Measurements from ENCODE around the gene USP6NL.

The USP6NL gene

DNA sequence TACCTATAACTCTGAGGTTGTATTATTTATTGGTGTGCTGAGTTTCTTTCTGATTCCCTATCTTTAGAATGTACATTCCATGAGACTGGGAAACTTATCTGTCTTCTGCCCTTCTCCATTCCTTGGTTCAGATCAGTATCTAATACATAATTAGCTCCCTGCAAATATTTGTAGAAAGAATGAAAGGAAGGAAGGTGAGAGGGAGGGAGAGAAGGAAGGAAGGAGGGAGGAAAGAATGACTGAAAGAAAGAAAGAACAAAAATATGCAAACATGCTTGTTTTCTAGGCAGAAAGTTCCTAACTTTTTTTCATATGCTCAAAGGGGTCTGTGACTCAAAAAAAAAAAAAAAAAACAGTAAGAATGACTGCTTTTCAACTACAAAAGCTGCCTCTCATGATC, 3.9 kb upstream of the USP6NL start:
- no peak for DNase-seq

- no peak for DNase-seq
These were observed 861 bp upstream of the USP6NL start for GRCh38 chr10:11612021-11613001.

GRCh38 chr10:11610826-11611247, 613 bp downstream of the USP6NL start:
- DNase-seq: no peak

DNA sequence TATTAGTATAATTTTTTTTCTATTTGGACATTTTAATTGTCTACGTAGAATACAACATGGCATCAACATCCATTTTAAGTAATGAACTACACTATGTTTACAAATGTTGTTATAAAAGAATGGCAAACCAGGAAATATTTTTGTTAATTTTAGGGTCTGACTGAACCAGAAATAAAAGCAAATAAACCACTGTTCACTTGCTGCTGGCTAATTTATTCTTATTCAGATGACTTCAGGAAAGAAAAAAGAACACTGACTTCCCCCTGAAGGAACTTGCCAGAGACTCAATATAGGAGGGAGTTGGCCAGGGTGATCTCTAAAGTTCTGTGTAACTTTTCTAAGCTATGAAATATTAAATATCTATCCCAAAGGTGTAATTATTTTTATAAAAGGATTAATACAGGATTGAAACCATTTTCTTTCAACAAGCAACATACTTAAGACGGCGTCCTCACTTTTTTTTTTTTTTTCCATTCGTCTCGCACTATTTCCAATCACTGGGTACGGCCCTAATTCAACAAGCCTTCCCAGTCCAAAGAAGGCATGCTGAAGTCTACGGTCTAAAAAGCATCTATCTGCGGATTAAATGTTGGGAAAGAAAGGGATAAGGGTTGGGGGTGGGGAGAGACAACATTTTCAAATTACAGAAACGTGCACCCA, 1.2 kb downstream of the USP6NL start:
- DNase-seq: no peak

GRCh38 chr10:11609492-11610093, 1.9 kb downstream of the USP6NL start:
- no peak for DNase-seq

GRCh38 chr10:11609052-11609451, 2.4 kb downstream of the USP6NL start:
- no peak for DNase-seq

DNA sequence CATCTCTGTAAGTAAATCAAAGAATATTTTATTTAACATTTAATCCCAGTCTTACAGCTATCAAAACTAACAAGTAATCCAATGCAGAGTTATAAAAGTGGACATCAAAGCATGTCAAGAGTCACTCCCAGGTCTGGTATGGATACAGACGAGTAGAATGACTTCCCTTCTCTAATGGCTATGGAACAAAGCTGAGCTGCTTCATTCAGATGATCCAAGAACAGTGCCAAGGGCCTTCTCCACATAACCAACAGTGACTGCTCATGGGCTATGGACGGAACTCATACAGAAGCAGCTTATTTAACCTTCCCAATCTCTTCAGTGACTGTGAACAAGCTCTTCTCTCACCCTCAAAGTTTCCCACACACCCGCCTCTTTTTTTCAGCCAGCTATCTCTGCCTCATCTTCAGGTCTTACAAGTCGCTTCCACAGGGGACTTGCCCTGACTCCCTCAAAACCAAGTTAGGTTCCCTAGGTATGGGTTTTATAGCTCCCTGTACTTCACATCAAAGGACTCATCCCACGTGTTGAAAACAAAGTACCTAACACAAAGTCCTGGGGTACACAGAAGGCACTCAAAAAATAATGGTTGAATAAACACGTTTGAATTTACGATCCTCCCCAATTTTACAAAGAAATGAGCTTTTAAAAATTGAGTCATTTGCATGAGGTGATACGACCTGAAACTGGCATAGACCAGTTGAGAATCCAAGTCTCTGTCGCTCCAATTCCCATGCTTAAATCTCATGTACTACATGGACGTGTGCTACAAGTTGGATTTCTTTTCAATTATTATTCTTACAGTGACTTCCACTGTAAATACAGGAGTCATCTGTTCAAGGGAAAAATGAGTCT, 3.1 kb downstream of the USP6NL start:
- DNase-seq: no peak

DNA sequence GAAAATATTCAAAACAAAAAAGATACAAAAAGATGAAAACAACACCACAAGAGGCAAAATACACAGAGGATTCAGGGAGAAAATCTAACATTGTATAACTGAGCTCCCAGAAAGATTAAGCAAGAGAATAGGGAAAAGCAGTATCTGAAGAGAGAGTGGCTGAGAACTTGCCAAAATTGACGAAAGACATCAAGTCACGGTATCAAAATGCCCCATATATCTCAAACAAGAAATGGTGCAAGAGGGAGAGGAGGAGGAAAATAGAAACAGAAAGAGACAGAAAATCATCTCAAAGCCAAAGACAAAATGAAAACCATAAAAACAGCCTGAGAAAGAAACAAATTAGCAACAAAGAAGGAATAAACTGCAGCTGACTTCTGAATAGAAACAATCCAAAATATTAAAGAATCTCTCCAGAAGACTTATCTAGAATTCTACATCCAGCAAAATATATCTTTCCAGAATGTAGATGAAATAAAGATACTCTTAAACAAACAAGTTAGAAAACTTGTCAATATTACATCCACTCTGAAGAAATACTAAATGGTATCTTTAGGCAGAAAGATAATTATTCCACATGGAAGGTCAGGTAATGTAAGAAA, 5.5 kb downstream of the USP6NL start:
- no peak for DNase-seq

DNA sequence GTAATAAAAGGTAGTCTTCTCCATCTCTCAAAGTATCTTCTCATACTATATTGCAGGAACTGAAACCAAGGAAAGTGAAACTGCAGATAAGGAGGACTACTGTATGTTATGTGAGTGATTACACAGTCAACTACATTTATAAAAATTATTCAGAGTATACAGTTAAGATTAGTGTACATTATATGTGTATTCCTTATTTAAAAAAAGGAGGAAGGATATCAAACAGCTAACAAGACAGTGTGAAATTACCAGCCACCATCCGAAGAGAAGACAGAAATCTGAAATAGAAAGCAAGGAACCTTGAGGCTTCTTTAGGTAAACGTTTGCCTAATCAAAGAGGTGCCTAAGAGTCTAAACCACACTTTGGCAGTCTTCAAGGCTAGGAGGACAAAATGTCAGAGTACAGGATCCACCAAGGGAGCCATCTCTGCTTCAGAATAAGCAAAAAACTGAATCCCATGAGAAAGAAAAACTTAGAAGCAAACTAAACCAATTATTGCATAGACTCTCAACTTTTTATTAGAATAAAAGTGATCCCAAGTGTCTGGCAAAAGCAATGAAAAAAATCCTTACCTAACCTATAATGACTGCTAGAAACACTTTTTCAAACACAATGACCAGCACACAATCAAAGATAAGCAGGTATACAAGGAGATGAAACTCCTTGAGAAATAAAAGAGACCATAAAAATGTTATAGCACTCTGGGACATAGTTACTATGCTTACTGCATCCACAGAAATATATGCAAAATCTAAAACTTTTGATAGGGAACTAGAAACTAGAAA, 6.4 kb downstream of the USP6NL start:
- no peak for DNase-seq

DNA sequence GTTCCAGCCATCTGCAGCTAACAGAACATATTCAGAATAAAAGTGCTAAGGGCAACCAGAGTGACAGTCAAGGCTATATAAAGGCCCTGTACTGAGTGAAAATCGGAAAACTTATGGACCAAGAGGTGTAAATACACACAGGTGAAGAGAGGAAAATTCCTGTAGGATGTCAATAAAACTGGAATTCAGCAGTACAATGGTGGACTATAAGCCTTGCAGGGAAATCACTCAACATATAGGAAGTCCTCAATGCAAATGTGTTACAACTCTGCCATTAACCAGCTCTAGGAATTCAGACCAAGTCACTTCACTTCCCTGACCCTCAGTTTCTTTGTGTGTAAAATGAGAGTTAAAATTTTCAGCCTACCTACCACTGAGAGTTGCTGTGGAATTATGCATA, 7.7 kb downstream of the USP6NL start:
- DNase-seq: no peak

GRCh38 chr10:11602919-11603523, 8.4 kb downstream of the USP6NL start:
- no peak for DNase-seq

- DNase-seq: no peak
These were observed 9.1 kb downstream of the USP6NL start for GRCh38 chr10:11602358-11602757.

GRCh38 chr10:11601670-11602069, 9.8 kb downstream of the USP6NL start:
- no peak for DNase-seq

DNA sequence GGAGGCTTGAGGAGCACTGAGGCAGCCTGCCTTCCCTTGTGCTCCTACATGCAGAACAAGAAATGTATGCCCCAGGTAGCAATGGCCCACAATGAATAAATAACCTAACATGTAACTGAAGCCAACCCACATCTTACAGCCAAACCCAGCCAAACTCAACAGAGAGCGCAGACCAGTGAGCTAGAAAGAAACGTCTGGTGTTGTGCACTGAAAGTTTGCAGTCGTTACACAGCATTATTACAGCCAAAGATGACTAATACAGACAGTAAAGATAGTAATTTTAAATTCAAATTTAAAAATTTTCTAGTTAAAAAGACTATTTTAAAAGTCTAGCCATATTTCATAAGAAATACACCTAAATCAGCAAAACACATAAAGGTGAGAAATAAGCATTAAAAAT, 11.2 kb downstream of the USP6NL start:
- no peak for DNase-seq

GRCh38 chr10:11598712-11599397, 12.6 kb downstream of the USP6NL start:
- DNase-seq: no peak

- DNase-seq: no peak
These were observed 14.0 kb downstream of the USP6NL start for GRCh38 chr10:11597470-11597869.

- DNase-seq: no peak
These were observed 16.1 kb downstream of the USP6NL start for GRCh38 chr10:11595395-11595692.

DNA sequence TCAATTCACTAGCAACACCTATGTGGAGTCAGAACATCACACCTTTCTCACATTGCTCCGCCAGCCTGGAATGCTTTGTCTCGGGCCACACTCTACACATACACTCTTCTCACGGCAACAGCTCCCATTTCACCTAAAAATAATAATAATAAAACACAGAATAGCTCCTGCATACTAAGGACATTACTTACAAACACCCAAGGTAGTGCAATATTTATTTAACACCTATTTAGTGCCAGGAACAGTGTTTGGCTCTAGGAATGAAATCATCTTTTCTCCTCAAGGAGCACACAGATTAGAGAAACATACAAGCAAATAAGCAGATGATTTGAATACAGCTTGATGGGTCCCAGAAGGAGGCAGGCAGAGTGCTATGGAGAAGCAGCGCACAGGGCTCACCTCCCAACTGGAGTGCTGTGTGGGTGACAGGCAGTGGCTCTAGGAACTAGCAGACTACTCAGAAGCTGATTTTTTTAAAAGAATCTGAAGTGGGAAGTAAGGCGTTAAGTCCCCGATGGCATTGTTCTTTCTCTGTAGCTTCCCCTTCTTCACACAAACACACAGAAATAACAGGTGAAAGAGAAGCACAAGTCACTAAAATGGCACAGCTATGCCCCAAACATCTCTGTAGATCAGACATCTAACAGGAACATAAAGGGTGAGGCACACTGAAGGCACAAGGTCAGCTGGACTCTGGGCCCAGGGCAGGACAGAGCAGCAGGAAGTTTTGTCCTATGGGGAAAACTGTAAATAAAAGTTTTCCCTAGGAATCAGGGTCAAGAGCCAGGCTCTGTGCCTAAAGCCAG, 16.7 kb downstream of the USP6NL start:
- no peak for DNase-seq

- no peak for DNase-seq
These were observed 17.8 kb downstream of the USP6NL start for GRCh38 chr10:11593612-11594011.

DNA sequence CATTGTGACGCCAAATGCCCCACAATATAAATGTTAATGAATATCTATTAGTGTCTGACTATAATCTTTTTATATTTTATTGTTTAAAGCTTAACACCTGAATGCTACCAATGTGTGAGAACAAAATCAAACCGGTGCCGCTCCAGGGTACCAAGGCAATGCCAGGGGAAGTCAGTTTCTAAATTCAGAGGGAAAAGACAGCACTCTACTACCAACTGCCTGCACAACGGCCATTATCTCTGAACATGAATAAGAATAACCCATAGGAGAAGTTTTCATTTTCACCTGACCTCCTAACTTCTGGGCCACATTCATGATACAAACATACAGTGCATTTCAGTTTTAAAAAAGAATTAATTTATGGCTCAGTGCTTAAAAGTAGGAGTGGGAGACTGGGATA, 21.7 kb downstream of the USP6NL start:
- no peak for DNase-seq

Measured in NCI-H2081 treated with DMSO at 0.1 percent for 48 hours (cell line).